Bronchial epithelial cell (primary cell): ENCODE results near the gene HPS5. TPM values are rescaled to one million over a fixed set of nuclear protein-coding genes. Genes with fewer than 3 reads are reported as not detected.

ENCODE experiments used
- DNase-seq: peaks from one replicate; pipeline ENCODE4 v3.0.0-alpha.2; 2010; ENCODE audit warnings: low read depth
- FAIRE-seq: peaks from 2 replicates; lab custom pipeline; 2011; peaks lifted over from hg19 to GRCh38; lab: Jason Lieb, UNC
- H3K27me3 ChIP-seq: 2 replicates; pipeline ENCODE4 v1.5.1; 2011; ENCODE audit warnings: low read length; ENCODE audit not compliant: control insufficient read depth, insufficient read depth
- H3K36me3 ChIP-seq: 2 replicates; pipeline ENCODE4 v1.5.1; 2011; ENCODE audit warnings: low read length; ENCODE audit not compliant: control insufficient read depth, insufficient read depth
- H3K4me3 ChIP-seq: 2 replicates; pipeline ENCODE4 v1.5.1; 2011; ENCODE audit warnings: mild to moderate bottlenecking, low read depth, low read length, control low read depth
- total RNA-seq: library from RNA; depleted of rRNA; stranded (reverse); fragments of >200 nt; gene quantifications from 2 replicates; pipeline ENCODE4 v1.2.1, GENCODE V29; 2014
- TF ChIP-seq, protein P1 (sequence below): IDR thresholded peaks from 2 replicates; pipeline ENCODE4 v1.5.1; 2011; ENCODE audit warnings: mild to moderate bottlenecking, moderate library complexity, low read length, control low read depth, inconsistent platforms; ENCODE audit not compliant: insufficient read depth, severe bottlenecking

The HPS5 gene
- total RNA-seq, 1 donor from 2014 or later = 39.0 TPM

DNA sequence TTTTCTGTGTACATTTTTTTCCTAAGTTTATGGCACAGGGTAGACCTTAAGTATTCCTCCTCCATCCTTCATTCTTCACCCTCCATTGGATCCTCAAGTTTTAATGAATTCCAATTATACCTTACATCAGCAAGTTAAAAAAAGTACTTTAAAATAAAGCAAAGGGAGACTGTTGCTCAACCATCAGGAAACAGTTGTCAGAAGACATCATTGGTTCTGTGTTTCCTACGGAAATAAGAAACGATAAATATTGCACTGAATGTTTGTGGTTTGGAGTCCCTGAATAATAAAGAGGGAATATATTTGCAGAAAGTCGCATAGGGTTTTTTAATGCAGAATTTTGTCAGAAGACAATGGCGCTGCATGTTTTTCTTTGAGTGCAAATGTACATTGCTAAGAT, 44.3 kb upstream of the HPS5 start:
- TF ChIP-seq, protein P1, sequence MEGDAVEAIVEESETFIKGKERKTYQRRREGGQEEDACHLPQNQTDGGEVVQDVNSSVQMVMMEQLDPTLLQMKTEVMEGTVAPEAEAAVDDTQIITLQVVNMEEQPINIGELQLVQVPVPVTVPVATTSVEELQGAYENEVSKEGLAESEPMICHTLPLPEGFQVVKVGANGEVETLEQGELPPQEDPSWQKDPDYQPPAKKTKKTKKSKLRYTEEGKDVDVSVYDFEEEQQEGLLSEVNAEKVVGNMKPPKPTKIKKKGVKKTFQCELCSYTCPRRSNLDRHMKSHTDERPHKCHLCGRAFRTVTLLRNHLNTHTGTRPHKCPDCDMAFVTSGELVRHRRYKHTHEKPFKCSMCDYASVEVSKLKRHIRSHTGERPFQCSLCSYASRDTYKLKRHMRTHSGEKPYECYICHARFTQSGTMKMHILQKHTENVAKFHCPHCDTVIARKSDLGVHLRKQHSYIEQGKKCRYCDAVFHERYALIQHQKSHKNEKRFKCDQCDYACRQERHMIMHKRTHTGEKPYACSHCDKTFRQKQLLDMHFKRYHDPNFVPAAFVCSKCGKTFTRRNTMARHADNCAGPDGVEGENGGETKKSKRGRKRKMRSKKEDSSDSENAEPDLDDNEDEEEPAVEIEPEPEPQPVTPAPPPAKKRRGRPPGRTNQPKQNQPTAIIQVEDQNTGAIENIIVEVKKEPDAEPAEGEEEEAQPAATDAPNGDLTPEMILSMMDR = no peak
- FAIRE-seq = no peak
- Histone ChIP-seq H3K36me3 (peaks cover 10% of the 10 kb centered on the region), H3K4me3 (no peak overlapping the region), H3K27me3 (no peaks in the 10 kb centered on the region)
- no peak for DNase-seq

DNA sequence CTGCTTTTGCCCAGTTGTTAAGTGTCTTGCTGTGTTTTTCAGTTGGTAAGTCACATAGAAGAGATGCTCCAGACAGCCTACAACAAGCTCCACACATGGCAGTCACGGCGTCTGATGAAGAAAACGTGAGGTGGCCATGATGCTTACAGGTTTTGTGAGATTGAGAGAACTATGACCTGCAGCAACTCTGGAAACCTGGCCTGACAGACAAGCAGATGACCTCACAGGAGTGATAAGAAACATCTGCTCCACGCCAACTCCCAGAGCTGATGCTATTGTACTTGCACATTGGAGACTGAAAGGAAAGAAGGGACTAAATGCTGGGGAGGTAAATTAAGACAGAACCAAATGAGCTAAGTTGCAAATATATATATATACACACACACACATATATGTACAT, 43.8 kb upstream of the HPS5 start:
- H3K27me3 ChIP-seq = no peaks in the 10 kb centered on the region
- no peak for FAIRE-seq
- H3K4me3 ChIP-seq = no peak overlapping the region
- H3K36me3 ChIP-seq = peaks cover 12% of the 10 kb centered on the region
- TF ChIP-seq, protein P1 = no peak
- DNase-seq = no peak

DNA sequence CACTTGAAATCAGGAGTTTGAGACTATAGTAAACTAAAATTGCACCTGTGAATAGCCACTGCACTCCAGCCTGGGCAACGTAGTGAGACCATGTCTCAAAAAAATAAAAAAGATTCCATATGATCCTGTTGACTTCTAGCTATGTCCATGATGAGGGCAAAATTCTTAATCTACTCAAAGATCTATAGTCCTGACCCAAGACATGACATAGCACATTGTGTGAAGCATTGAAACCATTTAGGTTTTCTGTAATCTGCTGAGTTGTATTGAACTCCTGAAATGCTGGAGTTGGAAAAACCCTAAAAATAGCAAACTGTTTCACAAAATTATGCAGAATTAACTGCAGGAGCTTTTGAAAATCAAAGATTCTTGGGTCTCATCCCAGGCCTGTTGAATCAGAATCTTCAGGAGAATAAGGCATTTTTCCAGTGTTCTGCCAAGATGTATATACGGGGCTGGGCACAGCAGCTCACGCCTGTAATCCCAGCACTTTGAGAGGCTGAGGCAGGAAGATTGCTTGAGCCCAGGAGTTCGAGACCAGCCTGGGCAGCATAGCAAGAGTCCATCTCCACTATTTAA, 42.6 kb upstream of the HPS5 start:
- FAIRE-seq (no peak), DNase-seq (no peak)
- Histone ChIP-seq H3K36me3 (peaks cover 15% of the 10 kb centered on the region), H3K27me3 (no peaks in the 10 kb centered on the region), H3K4me3 (no peak overlapping the region)
- TF ChIP-seq, protein P1 = no peak

DNA sequence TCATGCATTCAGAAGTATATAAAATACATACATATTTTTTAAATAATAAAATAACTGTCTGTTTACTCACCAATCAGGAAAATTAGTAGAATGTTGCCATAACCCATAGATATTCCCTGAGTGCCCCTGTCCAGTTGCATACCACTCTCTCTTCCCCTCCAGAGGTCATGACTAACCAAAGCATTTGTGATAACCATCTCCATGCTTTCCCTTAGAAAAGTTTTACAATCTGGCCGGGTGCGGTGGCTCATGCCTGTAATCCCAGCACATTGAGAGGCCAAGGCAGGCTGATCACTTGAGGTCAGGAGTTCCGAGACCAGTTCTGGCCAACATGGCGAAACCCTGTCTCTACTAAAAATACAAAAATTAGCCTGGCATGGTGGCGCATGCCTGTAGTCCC, 39.2 kb upstream of the HPS5 start:
- no peak for FAIRE-seq
- TF ChIP-seq, protein P1 = no peak
- H3K27me3 ChIP-seq = no peaks in the 10 kb centered on the region
- no peak overlapping the region for H3K4me3 ChIP-seq
- peaks cover 20% of the 10 kb centered on the region for H3K36me3 ChIP-seq
- no peak for DNase-seq

DNA sequence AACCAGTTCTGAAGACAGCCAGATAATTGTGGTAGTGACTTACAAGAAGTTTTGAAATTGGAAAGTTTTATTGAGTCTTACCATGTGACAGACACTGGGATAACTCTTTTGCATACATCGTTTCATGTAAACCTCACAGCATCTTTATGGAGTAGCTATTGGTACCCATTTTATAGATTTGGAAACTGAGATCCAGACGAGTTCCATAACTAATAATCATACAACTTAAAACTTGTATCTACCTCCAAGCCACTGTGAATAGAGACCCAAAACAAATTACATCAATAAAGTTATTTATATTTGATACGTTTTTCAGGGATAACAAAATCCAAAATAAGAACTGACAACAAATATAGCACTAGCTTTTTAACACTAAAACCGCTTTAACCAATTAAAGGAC, 36.7 kb upstream of the HPS5 start:
- DNase-seq = no peak
- Histone ChIP-seq H3K27me3 (no peaks in the 10 kb centered on the region), H3K36me3 (peaks cover 16% of the 10 kb centered on the region), H3K4me3 (no peak overlapping the region)
- TF ChIP-seq, protein P1 = no peak
- FAIRE-seq = no peak

DNA sequence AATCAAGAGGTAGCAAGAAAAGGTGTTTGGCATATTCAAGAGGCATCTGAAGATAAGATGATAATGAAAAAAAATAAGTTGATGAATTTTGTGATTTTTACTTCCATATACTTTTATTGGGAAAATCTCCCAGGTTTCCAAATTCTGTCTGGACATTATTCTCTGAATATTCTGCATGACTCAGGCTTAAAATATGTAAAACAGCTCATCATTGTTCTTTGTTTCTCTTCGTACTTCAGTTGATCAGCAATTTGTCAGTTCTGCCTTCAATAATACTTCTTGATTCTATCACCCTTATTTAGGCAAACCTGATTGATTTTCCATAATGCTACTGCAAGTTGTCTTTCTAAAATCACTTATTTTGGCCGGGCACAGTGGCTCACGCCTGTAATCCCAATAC, 30.6 kb upstream of the HPS5 start:
- FAIRE-seq = no peak
- Histone ChIP-seq H3K36me3 (peaks cover 12% of the 10 kb centered on the region), H3K27me3 (no peaks in the 10 kb centered on the region), H3K4me3 (no peak overlapping the region)
- TF ChIP-seq, protein P1 = no peak
- peak; percentile 40 for DNase-seq
